Mesenteric fat pad (tissue), 1 donor: ENCODE results near the gene EHD2. TPM values are rescaled to one million over a fixed set of nuclear protein-coding genes. Genes with fewer than 3 reads are reported as not detected.

ENCODE experiments used
- total RNA-seq: library from RNA; stranded (reverse); fragmentation: NEBNext Ultra II Directional; extraction: Animal tissue kit (Norgen Biotek cat#: 25700); gene quantifications from one replicate; pipeline ENCODE4 v1.2.1, GENCODE V29; 2021
- donor health status: DM: yes; HTN: yes; CAD: no.

The EHD2 gene
- total RNA-seq, 1 donor from 2014 or later, result 327 TPM

Other genes with a start within 250 kb of the EHD2 start
- gene SLC8A2, start 241.5 kb upstream of the EHD2 start, total RNA-seq, result not detected
- 9.8 TPM for gene KPTN, start 229.2 kb upstream of the EHD2 start, total RNA-seq
- gene NAPA, start 198.4 kb upstream of the EHD2 start, total RNA-seq, result 99.0 TPM
- gene ZNF541, start 140.3 kb upstream of the EHD2 start, total RNA-seq, result 0.87 TPM
- gene BICRA, start 104.3 kb upstream of the EHD2 start, total RNA-seq, result 14.5 TPM
- gene NOP53, start 32.1 kb downstream of the EHD2 start, total RNA-seq, result 194 TPM
- 232 TPM for gene SELENOW, start 65.3 kb downstream of the EHD2 start, total RNA-seq
- gene TPRX1, start 91.1 kb downstream of the EHD2 start, total RNA-seq, result not detected
- gene CRX, start 108.5 kb downstream of the EHD2 start, total RNA-seq, result not detected
- gene TPRX2, start 145.8 kb downstream of the EHD2 start, total RNA-seq, result not detected
- not detected for gene SULT2A1, start 172.9 kb downstream of the EHD2 start, total RNA-seq